GM19193 (cell line): Measurements from ENCODE around the gene CDA.
A peak's percentile ranks its signal among the peaks of the same experiment; 100 is the strongest.

Source experiments
- POLR2A ChIP-seq: IDR thresholded peaks from 4 replicates; pipeline ENCODE4 v1.6.1; 2011; ENCODE audit not compliant: insufficient read depth, insufficient read length; ENCODE audit errors: extremely low read depth

Gene CDA

DNA sequence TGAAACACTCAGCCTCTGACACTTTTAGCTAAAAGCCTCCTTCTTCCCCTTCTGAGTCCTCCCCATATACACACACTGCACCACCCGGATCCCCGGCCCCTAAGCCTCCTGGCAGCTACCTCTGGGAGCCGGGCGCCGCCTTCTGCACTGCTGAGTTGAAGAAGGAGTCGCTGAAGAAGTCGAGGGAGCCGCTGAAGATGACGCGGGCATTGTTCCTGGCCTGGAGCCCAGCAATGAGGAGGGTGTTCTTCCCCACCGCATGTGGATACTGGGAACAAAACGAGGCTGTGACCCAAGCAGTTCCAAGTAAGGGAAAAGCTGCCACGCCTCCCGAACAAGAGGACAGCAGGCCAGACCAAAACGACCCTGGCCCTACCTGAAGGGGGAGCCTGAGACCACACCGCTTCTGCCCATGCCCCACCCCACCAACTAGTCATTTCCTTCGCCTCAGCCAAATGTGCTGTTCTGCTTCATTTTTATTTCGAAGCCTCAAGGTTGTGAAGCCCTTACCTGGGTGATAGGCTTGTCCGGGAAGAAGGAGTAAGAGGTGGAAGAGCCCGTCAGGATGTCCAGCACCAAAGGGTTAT lies 65.3 kb downstream of the CDA start:
- no peak for TF ChIP-seq POLR2A

DNA sequence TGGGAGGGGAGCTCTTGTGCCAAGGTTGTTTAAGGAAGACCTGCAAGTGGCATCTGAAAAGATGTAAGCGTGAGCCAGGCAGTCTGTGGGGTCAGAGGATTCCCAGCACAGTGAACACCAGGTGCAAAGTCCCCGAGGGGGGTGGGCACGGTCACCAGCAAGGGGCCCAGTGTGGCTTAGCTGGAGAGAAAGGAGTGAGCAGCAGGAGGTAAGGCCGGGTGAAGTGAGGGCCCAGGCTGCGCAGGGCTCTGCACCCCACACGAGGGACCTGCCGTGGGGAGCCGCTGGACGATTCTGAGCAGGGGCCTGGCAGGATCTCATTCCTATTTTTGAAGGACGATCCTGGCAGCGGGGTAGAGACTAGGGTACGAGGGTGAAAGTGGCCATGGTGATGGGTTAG lies 68.1 kb downstream of the CDA start:
- TF ChIP-seq POLR2A, result no peak

DNA sequence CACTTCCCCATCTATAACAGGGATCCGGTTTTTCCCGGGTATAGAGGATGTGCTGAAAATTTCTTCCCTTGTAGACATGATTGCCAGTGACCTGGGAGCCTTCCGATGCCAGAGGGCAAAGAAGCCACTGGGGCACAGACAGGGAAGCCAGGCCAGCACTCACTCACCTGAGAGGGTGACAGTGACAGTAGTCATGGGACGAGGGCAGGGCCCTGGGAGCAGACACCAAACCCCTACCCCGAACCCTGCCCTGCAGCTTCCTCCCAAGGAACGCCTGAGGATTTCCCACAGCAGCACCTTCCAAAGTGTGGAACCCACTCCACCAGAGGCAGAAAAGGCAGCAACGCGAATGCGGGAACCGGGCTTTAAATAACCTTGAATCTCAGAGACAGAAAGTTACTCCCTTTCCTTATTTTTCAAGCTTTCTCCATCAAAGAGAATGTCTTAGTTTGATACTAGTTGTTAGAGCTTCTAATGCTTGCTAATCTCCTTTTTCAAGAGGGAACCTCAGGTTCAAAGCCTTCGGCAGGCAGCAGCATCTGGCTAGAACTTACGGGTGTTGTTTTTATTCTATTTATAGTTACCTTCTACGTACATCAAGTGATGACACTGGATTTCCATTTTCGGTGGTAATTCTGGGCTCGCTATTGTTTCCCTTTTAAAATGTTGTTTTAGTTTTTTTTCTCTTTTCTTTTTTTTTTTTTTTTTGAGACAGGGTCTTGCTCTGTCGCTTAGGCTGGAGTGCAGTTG lies 69.4 kb downstream of the CDA start:
- TF ChIP-seq POLR2A, result no peak

DNA sequence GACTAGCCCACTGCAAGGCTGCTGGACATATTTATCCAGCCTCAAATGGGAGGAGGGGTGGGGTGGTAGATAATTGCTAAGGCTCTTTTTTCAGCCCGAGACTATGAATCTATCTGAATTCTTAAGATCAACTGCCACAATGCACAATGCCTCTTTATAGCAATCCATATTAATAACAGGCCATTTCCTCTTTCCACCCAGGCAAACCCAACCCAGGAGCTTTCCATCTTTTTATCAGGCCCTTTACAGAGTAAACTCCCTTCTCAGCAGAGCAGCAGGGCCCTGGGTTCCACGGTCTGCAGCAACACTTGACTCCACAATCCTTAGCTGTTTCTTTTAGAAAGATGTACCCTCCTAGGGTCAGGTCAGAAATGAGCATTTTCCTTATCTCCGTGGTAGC lies 71.5 kb downstream of the CDA start:
- TF ChIP-seq POLR2A, result no peak

DNA sequence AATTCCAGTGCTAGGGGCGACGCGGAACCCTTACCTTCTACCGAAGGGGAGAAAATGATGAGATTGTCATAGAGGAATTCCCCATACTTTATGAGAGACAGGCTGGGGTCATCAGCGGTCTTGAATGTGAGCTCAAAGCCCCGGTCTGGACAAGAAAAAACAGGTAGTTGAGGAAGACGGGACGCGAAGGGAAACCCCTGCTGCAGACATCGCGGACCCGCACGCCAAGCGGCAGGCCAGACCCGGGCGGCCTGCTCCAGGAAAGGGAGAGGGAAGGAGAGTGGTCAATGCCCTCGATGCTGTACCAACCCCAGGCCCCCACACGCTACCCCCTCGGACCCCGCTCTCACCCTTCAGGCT lies 71.9 kb downstream of the CDA start:
- TF ChIP-seq POLR2A, result no peak

DNA sequence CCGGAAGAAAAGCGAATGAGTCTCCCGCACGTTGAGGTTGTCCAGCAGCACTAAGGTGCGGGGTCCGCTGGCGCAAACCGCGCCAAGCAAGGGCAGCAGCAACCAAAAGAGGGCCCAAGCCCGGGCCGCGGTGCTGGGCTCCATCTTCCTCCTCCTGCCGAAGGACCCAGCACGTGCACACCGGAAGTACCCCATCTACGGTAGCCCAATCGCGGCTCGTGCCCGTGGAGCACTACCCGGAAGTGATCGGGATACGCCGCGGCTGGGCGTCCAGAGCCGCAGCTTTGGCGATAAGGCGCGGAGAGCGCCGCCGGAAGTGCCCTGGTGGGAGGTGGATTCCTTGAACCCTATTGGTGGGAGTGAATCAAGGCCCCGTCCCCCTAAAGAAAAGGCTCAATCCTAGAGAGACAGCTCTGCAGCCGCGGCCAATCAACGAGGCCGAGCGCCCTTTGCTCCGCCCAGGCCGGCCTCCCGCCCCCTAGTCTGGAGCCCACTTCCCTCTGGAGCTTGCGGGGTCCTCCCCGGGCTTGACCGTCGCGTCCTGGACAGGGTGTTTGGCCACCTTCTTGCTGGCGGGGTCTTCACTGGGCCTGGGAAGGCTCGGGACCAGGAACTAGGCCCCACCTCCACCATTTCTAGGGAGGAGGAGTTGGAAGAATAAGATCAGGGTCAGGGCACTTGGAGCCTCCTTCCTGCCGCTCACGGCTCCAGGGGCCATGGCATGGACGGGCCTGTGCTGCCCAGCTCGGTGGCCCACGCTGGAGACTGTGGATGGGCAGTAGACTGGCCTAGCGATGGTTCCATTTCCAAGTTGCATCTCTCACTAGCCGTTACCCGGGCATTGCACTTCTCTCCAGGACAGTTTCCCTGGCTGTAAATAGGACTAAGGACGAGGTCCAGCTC lies 72.6 kb downstream of the CDA start, which contains the start of gene DDOST:
Gene DDOST, minus strand, starts transcription at position 163 of the 903 bp plus-strand sequence. Its CDS starts 19 bp downstream, at position 144.
- peak; percentile 84 for TF ChIP-seq POLR2A

DNA sequence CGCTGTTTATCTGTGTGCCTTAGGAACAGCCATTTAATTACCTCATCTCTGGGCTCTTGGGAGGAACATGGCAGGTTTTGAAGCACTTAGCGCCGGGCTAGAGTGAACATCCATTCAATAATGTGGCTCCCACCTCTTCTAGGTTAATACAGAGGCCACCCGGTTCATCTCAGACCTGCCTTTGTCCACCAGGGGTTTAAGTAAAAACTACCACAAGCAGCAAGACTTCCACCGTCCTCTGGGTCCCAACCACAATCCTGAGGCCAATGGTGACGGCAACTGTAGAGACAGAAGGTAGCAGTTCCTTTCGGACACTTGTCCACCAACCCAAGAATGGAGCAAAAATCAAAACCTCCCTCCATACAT lies 73.2 kb downstream of the CDA start:
- no peak for TF ChIP-seq POLR2A

DNA sequence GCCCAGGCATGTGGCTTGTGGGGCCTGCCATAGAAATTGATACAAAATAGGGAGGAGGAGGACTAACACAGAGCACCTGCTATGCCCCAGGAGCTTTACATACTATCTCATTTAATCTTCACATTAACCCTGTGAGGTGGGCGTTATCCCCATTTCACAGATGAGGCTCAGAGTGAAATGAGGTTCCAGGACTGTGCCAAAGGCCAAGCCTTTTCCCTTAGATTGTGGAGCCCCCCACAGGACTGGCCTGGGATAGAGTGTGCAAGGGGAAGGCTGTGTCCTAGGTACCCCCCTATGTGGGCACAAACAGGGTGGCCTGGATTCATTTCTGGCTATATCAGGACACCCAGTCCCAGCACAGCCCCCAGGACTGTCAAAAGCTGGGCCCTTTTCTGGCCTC lies 74.5 kb downstream of the CDA start:
- TF ChIP-seq POLR2A, result no peak

DNA sequence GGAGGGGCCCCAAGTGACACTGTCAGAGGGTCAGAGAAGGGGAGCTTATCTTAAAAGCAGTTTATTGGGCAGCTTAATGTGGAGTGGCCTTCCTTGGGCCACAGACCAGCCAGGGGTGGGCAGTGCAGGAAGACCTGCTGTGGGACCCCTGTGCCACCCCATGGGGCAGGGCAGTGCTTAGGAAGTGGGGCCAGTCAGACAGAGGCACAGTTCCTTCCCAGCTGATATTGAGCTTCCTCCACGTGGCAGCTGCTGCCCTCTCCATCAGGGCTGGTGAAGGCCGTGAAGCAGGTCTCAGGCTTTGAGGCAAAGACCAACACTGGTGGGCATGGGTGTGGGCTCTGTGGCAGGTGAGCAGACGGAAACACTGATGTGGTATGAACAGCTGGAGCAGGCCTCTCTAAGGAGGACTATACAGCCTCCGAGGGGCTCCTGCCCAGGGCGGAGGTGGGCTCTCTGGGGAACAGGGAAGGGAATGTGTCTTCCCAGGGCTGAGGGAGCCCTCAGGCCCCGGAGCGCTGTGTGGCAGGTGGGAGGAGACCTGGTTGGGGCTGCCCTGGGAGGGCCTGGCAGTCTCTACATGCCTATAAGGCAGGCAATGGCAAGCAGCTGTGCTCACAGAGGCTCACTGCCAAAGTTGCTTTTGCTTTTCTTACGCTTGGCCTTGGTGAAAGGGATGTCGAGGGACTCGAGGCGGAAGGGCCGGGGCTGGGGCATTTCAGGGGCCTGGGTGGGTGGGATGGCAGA lies 75.2 kb downstream of the CDA start:
- TF ChIP-seq POLR2A, result no peak

DNA sequence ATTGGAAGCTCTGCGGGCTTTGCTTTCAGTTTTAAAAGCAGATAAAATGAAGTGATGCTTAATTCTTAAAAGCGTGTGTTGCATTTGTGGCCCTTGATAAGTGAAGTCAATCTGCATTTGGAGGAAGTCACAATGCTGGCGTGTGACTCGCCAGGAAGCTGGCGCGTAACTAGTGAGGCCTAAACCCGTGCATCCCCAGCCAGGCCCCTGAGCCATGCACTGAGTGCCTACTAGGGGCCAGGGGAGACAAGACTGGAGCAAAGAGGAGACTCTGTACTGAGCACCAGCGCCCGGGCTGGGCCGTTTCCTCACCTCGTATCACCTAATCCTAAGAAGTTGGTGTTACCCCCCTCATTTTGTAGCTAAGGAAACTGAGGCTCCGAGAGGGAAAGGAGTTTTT lies 76.8 kb downstream of the CDA start:
- no peak for TF ChIP-seq POLR2A

DNA sequence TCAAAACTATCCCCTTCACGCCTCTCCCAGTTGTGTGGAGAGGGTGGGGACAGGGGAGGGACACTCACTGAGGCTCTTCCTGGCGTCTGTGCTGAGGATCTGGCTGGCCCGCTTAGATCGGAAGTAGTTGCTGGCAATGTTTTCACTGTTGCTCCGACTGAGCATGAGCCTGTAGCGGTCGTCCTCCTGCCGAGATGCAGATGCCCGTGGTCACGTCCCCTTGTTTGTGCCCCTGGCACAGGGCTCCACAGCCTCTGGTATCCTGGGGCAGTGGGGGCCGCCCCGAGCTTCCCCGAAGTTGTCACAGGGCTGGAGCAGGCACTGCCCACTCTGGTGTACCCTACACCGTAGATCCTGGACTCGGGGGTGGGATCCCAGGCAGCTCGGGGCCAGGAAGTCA lies 77.2 kb downstream of the CDA start:
- no peak for TF ChIP-seq POLR2A

DNA sequence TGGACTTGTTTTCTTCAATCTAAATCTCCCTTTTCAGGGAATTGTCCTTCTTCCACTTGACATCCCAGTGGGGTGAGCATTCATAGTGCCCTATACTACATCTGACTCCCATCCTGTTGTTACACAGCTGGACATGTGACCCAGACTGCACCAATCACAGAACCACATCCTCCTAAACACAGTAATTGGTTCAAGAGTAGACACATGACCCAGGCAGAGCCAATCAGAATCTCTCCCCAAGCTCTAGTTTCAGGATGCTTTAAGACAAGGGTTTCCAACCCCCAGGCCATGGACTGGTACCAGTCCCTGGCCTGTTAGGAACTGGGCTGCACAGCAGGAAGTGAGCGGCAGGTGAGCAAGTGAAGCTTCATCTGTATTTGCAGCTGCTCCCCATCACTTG lies 77.9 kb downstream of the CDA start:
- TF ChIP-seq POLR2A, result no peak
